GM15510 (cell line): ENCODE results near the gene ZNF354B.
A peak's percentile ranks its signal among the peaks of the same experiment; 100 is the strongest.

ENCODE experiments used
- POLR2A ChIP-seq: IDR thresholded peaks from 3 replicates; pipeline ENCODE4 v1.6.1; 2011; ENCODE audit warnings: borderline replicate concordance; ENCODE audit not compliant: insufficient read length; ENCODE audit errors: extremely low read depth

Gene ZNF354B

GRCh38 chr5:178859625-178860521 is at the start of gene ZNF354B:
ZNF354B (plus strand) TSS chr5:178859953; CDS start chr5:178861048, 1,095 bp downstream.
- TF ChIP-seq POLR2A = peak; percentile 67

GRCh38 chr5:178817506-178817905 is 42.2 kb upstream of the ZNF354B start:
- TF ChIP-seq POLR2A = no peak

GRCh38 chr5:178818094-178818493 is 41.7 kb upstream of the ZNF354B start:
- no peak for TF ChIP-seq POLR2A

- TF ChIP-seq POLR2A = no peak
Observed at GRCh38 chr5:178820001-178820400, 39.8 kb upstream of the ZNF354B start.

- no peak for TF ChIP-seq POLR2A
Observed at GRCh38 chr5:178825444-178825843, 34.3 kb upstream of the ZNF354B start.

- no peak for TF ChIP-seq POLR2A
Observed at GRCh38 chr5:178826216-178826615, 33.5 kb upstream of the ZNF354B start.

- no peak for TF ChIP-seq POLR2A
Observed at GRCh38 chr5:178827636-178828035, 32.1 kb upstream of the ZNF354B start.

- TF ChIP-seq POLR2A = no peak
Observed at GRCh38 chr5:178831049-178831448, 28.7 kb upstream of the ZNF354B start.

GRCh38 chr5:178832618-178833201 is 27.0 kb upstream of the ZNF354B start:
- no peak for TF ChIP-seq POLR2A

- no peak for TF ChIP-seq POLR2A
Observed at GRCh38 chr5:178836628-178837027, 23.1 kb upstream of the ZNF354B start.

GRCh38 chr5:178839319-178839704 is 20.4 kb upstream of the ZNF354B start:
- TF ChIP-seq POLR2A = no peak

GRCh38 chr5:178849316-178849715 is 10.4 kb upstream of the ZNF354B start:
- TF ChIP-seq POLR2A = no peak

GRCh38 chr5:178851951-178852350 is 7.8 kb upstream of the ZNF354B start:
- TF ChIP-seq POLR2A = no peak

GRCh38 chr5:178854284-178854683 is 5.5 kb upstream of the ZNF354B start:
- TF ChIP-seq POLR2A = no peak

GRCh38 chr5:178861627-178862026 is 1.9 kb downstream of the ZNF354B start:
- TF ChIP-seq POLR2A = no peak

GRCh38 chr5:178866946-178867345 is 7.2 kb downstream of the ZNF354B start:
- no peak for TF ChIP-seq POLR2A
